ENCODE measurements around the gene MYO10.

DNA sequence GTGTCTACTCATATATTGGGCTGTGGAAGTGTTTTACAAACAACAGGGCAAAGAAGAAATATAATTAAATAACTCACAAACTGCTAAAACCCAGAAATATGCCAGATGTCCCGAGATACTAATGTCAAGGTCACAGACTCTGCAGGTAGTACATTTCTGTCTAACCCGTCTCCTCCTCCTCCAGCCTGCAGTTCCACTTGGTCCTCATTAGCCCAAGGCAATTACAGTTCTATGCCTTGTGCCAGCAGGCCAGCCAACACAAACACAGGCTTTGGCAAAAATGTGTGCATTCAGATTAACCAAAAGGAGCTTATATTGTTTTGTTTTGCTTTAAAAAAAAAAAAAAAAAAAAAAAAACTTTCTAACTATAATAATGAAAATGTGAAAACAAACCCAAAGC, 148.8 kb downstream of the MYO10 start:
- TF ChIP-seq, protein P1, sequence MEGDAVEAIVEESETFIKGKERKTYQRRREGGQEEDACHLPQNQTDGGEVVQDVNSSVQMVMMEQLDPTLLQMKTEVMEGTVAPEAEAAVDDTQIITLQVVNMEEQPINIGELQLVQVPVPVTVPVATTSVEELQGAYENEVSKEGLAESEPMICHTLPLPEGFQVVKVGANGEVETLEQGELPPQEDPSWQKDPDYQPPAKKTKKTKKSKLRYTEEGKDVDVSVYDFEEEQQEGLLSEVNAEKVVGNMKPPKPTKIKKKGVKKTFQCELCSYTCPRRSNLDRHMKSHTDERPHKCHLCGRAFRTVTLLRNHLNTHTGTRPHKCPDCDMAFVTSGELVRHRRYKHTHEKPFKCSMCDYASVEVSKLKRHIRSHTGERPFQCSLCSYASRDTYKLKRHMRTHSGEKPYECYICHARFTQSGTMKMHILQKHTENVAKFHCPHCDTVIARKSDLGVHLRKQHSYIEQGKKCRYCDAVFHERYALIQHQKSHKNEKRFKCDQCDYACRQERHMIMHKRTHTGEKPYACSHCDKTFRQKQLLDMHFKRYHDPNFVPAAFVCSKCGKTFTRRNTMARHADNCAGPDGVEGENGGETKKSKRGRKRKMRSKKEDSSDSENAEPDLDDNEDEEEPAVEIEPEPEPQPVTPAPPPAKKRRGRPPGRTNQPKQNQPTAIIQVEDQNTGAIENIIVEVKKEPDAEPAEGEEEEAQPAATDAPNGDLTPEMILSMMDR (IDR thresholded peaks at IDR 0.05), result no peak
- TF ChIP-seq POLR2A (IDR thresholded peaks at IDR 0.05), result no peak
